PFSK-1 (cell line): ENCODE results near the gene ENPP1.

Experiments used
- FOXP2 ChIP-seq: optimal IDR thresholded peaks from 2 replicates; pipeline ENCODE3; 2011; ENCODE audit warnings: borderline replicate concordance, control low read depth, inconsistent platforms; ENCODE audit not compliant: insufficient read depth; ENCODE audit errors: extremely low read length, extremely low read depth
- POLR2AphosphoS5 ChIP-seq: IDR thresholded peaks from 2 replicates; pipeline ENCODE4 v1.6.1; 2012; ENCODE audit warnings: low read depth, mild to moderate bottlenecking, control low read depth, low read length, moderate library complexity
- SIN3A ChIP-seq: IDR thresholded peaks from 2 replicates; pipeline ENCODE4 v1.6.1; 2012; ENCODE audit warnings: mild to moderate bottlenecking, low read length, moderate library complexity, borderline replicate concordance; ENCODE audit not compliant: insufficient read depth
- TAF1 ChIP-seq: IDR thresholded peaks from 2 replicates; pipeline ENCODE4 v1.6.1; 2012; ENCODE audit warnings: low read length, control low read depth, borderline replicate concordance; ENCODE audit not compliant: insufficient read depth
- TF ChIP-seq, protein P1 (sequence below), 2 experiments: IDR thresholded peaks; 2 replicates each; pipeline versions ENCODE4 v1.6.1 to v1.8.0; 2011 to 2012; ENCODE audit warnings: low read depth in 2 of 2, low read length in 2 of 2, control low read depth in 1 of 2, inconsistent platforms in 1 of 2, mild to moderate bottlenecking in 1 of 2, moderate library complexity in 1 of 2; ENCODE audit not compliant: insufficient read depth in 1 of 2

The ENPP1 gene

DNA sequence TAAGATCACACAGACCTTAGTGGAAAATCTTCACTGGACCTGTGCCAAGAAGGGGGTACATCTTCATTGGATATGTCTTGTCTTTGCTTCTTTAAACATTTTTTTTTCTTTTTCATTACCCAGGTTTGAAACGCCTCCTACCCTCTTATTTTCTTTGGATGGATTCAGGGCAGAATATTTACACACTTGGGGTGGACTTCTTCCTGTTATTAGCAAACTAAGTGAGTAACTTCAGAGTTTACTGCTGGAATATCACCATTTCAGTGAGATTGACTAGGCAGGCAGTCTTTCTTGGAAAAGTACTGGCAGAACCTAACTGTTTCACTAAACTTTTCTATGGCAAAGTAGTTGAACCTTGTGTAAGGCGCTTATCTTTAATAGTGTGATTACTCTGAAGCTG lies 47.0 kb downstream of the ENPP1 start:
- TF ChIP-seq TAF1 (no peak), FOXP2 (no peak), POLR2AphosphoS5 (no peak), SIN3A (no peak)
- TF ChIP-seq, protein P1, sequence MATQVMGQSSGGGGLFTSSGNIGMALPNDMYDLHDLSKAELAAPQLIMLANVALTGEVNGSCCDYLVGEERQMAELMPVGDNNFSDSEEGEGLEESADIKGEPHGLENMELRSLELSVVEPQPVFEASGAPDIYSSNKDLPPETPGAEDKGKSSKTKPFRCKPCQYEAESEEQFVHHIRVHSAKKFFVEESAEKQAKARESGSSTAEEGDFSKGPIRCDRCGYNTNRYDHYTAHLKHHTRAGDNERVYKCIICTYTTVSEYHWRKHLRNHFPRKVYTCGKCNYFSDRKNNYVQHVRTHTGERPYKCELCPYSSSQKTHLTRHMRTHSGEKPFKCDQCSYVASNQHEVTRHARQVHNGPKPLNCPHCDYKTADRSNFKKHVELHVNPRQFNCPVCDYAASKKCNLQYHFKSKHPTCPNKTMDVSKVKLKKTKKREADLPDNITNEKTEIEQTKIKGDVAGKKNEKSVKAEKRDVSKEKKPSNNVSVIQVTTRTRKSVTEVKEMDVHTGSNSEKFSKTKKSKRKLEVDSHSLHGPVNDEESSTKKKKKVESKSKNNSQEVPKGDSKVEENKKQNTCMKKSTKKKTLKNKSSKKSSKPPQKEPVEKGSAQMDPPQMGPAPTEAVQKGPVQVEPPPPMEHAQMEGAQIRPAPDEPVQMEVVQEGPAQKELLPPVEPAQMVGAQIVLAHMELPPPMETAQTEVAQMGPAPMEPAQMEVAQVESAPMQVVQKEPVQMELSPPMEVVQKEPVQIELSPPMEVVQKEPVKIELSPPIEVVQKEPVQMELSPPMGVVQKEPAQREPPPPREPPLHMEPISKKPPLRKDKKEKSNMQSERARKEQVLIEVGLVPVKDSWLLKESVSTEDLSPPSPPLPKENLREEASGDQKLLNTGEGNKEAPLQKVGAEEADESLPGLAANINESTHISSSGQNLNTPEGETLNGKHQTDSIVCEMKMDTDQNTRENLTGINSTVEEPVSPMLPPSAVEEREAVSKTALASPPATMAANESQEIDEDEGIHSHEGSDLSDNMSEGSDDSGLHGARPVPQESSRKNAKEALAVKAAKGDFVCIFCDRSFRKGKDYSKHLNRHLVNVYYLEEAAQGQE (IDR thresholded peaks at IDR 0.05; ENCODE audit: insufficient read depth in 1 of 2, low read depth in 2 of 2, low read length in 2 of 2): no peak

DNA sequence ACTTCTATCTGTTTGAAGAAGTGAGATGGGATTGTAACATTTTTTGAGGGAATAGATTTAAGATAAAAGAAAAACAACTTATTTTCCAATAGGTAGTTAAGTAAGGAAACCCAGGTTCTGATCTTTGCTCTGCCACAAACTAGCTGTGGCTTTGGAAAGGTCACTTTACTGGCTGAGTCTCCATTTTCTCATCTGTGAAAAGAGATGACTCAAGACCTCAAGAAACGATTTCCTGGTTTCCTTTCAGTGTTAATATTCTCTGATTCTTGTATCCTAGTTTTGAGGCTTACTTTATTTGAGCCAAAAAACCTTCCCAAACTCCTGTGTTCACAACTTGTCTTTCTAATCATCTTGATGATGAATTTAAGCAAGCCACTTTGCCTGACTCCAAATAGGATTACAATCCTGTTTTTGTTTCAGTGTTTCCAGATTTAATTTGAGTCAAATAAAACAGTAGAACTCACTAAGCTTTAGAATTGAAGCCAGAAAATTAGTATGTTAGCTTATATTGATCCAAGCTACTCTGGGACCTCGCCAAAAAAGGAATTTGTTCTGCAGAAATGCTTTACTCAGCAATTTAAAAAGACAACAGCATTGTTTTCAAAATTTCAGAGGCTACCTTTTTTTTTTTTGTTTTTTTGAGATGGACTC lies 51.1 kb downstream of the ENPP1 start:
- TF ChIP-seq FOXP2: no peak
- no peak for TF ChIP-seq TAF1
- no peak for TF ChIP-seq POLR2AphosphoS5
- TF ChIP-seq, protein P1 (IDR thresholded peaks at IDR 0.05; ENCODE audit: insufficient read depth in 1 of 2, low read depth in 2 of 2, low read length in 2 of 2): no peak
- TF ChIP-seq SIN3A: no peak

DNA sequence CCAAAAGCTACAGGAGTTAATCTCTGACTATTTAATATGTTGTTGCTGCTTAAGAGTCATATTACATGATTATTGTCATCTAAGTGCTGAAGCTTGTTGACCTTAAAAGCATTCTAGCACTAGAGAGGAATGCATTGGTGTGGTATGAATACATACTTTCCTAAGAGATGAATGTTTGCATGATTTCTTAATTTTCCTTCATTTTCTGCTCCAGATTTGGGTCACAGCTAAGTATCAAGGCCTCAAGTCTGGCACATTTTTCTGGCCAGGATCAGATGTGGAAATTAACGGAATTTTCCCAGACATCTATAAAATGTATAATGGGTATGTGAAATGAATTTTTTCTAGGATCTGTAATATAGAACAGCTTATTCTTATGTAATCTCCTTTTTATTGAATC lies 53.6 kb downstream of the ENPP1 start:
- TF ChIP-seq, protein P1 (IDR thresholded peaks at IDR 0.05; ENCODE audit: insufficient read depth in 1 of 2, low read depth in 2 of 2, low read length in 2 of 2): no peak
- TF ChIP-seq POLR2AphosphoS5 (no peak), FOXP2 (no peak)

DNA sequence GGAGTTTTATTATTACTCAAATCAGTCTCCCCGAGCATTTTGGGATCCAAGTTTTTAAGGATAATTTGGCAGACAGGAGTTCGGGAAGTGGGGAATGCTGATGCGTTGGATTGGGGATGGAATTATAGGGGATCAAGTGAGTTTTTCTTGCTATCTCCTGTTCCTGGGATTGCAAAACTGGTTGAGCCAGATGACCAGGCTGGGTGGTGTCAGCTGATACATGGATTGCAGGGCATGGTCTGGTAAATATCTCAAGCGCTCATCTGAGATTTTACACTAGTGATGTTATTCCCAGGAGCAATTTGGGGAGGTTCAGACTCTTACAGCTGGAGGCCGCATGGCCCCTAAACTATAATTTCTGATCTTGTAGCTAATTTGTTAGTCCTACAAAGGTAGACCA lies 54.7 kb downstream of the ENPP1 start:
- TF ChIP-seq POLR2AphosphoS5: no peak

DNA sequence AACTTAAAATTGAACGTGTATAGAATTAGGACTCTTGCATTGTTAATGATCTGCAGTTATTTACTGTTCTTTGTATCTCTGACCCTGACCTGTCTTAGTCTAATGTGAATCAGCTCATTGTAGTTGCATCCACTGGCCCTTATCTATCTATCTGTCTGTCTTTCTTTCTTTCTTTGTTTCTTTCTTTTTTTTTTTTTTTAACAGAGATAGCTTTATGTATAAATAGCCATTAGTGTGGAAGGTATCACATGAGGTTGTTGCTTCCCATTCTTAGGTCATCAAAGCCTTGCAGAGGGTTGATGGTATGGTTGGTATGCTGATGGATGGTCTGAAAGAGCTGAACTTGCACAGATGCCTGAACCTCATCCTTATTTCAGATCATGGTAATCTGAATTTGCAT lies 59.9 kb downstream of the ENPP1 start:
- TF ChIP-seq, protein P1 (IDR thresholded peaks at IDR 0.05; ENCODE audit: insufficient read depth in 1 of 2, low read depth in 2 of 2, low read length in 2 of 2): no peak
- TF ChIP-seq TAF1 (no peak), POLR2AphosphoS5 (no peak)

DNA sequence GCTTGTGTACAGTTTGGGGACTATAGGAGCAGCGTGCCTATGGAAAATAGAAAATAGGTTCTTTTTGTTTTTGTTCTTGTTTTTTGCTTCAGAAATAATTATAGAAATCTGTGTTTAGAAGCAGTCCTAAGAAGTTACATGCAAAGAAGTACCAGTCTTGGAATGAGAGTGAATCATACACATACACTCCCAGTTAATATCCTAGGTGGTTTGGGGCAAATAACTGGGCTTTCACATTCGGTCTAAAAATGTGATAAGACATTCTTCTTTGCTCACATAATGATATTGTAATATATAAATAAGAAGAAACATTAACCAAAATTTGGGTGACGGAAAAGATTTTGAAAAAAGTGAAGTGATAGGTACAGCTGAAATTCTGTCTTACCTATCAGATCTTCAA lies 61.0 kb downstream of the ENPP1 start:
- TF ChIP-seq POLR2AphosphoS5 (no peak), FOXP2 (no peak), SIN3A (no peak), TAF1 (no peak)
- TF ChIP-seq, protein P1 (IDR thresholded peaks at IDR 0.05; ENCODE audit: insufficient read depth in 1 of 2, low read depth in 2 of 2, low read length in 2 of 2): no peak
